AG09309 (cell line): ENCODE measurements around the gene ANKRD12.

ENCODE experiments used
- DNase-seq: peaks from one replicate; pipeline ENCODE4 v3.0.0-alpha.2; 2010; ENCODE audit warnings: low read depth
- H3K4me3 ChIP-seq: 2 replicates; pipeline ENCODE4 v1.5.1; 2011; ENCODE audit warnings: mild to moderate bottlenecking, low read depth, low read length, moderate library complexity; ENCODE audit not compliant: control insufficient read depth
- CTCF ChIP-seq: IDR thresholded peaks from 2 replicates; pipeline ENCODE4 v1.5.1; 2011; ENCODE audit warnings: mild to moderate bottlenecking, low read depth, low read length, inconsistent platforms; ENCODE audit not compliant: insufficient read depth, control insufficient read depth; ENCODE audit errors: missing control alignments

The ANKRD12 gene

GRCh38 chr18:9322744-9323143 is 186.2 kb downstream of the ANKRD12 start:
- no peak for DNase-seq
- no peak overlapping the region for H3K4me3 ChIP-seq
- no peak for TF ChIP-seq CTCF

GRCh38 chr18:9323750-9324445 is 187.3 kb downstream of the ANKRD12 start:
- H3K4me3 ChIP-seq: no peak overlapping the region
- TF ChIP-seq CTCF: no peak
- DNase-seq: peak; percentile 46

GRCh38 chr18:9325716-9326115 is 189.1 kb downstream of the ANKRD12 start:
- TF ChIP-seq CTCF: no peak
- H3K4me3 ChIP-seq: no peak overlapping the region
- no peak for DNase-seq

GRCh38 chr18:9328776-9329175 is 192.2 kb downstream of the ANKRD12 start:
- TF ChIP-seq CTCF: no peak
- no peak overlapping the region for H3K4me3 ChIP-seq
- no peak for DNase-seq

GRCh38 chr18:9329471-9329870 is 192.9 kb downstream of the ANKRD12 start:
- TF ChIP-seq CTCF: no peak
- no peak overlapping the region for H3K4me3 ChIP-seq
- DNase-seq: no peak

- no peak for DNase-seq
- H3K4me3 ChIP-seq: no peak overlapping the region
- TF ChIP-seq CTCF: no peak
Measured at GRCh38 chr18:9330419-9330818, 193.8 kb downstream of the ANKRD12 start.
